Measurements from ENCODE around the gene AFMID. TPM values are rescaled to one million over a fixed set of nuclear protein-coding genes. Genes with fewer than 3 reads are reported as not detected.

AFMID gene
- total RNA-seq, 1 experiment from 2014 or later: 65.8 TPM

GRCh38 chr17:78208486-78208885 is 21.3 kb downstream of the AFMID start:
- Histone ChIP-seq H3K27me3 (ENCODE audit: insufficient read depth, low read length) (no peaks in the 10 kb centered on the region), H2AFZ (ENCODE audit: low read depth, low read length, poor library complexity, severe bottlenecking) (no peak overlapping the region), H3K36me3 (ENCODE audit: control insufficient read depth in 1 of 2, insufficient read depth in 2 of 2, low read length in 2 of 2) (peaks cover 7 to 13% of the 10 kb centered on the region in 2 experiments; a peak in 3 of 4 replicates), H3K79me2 (ENCODE audit: insufficient read depth, low read length) (no peaks in the 10 kb centered on the region), H3K9me3 (ENCODE audit: control insufficient read depth in 1 of 2, insufficient read depth in 1 of 2, low read depth in 1 of 2, low read length in 2 of 2) (no peaks in the 10 kb centered on the region), H3K4me3 (replicated peaks in 1 of 2; ENCODE audit: low read depth in 1 of 2, low read length in 2 of 2) (no peak overlapping the region), H3K4me1 (ENCODE audit: control insufficient read depth in 1 of 2, insufficient read depth in 2 of 2, low read length in 2 of 2) (peaks cover 3 to 4% of the 10 kb centered on the region in 2 experiments), H3K9ac (ENCODE audit: low read length) (no peak overlapping the region), H3K4me2 (ENCODE audit: low read length) (no peak overlapping the region), H3K9me2 (ENCODE audit: insufficient read depth) (no peaks in the 10 kb centered on the region), H3K27ac (ENCODE audit: low read depth, low read length) (no peak overlapping the region), H4K20me1 (ENCODE audit: insufficient read depth) (no peaks in the 10 kb centered on the region)
- ChIA-PET RAD21 (ENCODE audit: low non-redundant PET in 1 of 2, low total read pairs in 2 of 2, uncharacterized antibody in 2 of 2, unreplicated experiment in 2 of 2) (no interaction called here), POLR2A (interaction anchor here (1.4 kb wide), 1 partner anchor 21 kb away, joined by 6 read pairs; the partner anchor contains the start of genes AFMID and TK1), CTCF (no interaction called here)
- DNase-seq (ENCODE audit: low read depth, low spot score) (no peak), ATAC-seq (no peak)
- no peak for TF ChIP-seq CTCF (IDR thresholded peaks at IDR 0.05 in 2 of 3, conservative IDR thresholded peaks at IDR 0.05 in 1 of 3; ENCODE audit: borderline replicate concordance in 1 of 3, insufficient read depth in 1 of 3, low read depth in 2 of 3, low read length in 2 of 3)
- no peak for TF ChIP-seq EZH2phosphoT487 (IDR thresholded peaks at IDR 0.05; ENCODE audit: borderline replicate concordance)
- no peak for TF ChIP-seq EZH2 (IDR thresholded peaks at IDR 0.05)
- no peak for TF ChIP-seq SIN3A (IDR thresholded peaks at IDR 0.05; ENCODE audit: low read depth)
- no peak for TF ChIP-seq ZFX (IDR thresholded peaks at IDR 0.05)
- TF ChIP-seq YY1 (IDR thresholded peaks at IDR 0.05; ENCODE audit: extremely low read depth, insufficient replicate concordance, low read depth, low read length): no peak
- no peak for TF ChIP-seq CBX3 (IDR thresholded peaks at IDR 0.05; ENCODE audit: low read depth)
- TF ChIP-seq TCF7L2 (IDR thresholded peaks at IDR 0.05; ENCODE audit: borderline replicate concordance, extremely low read depth, insufficient read depth, insufficient read length): no peak
- no peak for TF ChIP-seq MAX (IDR thresholded peaks at IDR 0.05)
- no peak for TF ChIP-seq REST (IDR thresholded peaks at IDR 0.05; ENCODE audit: low read depth)
- no peak for TF ChIP-seq ZNF274 (IDR thresholded peaks at IDR 0.05; ENCODE audit: low read depth, low read length)
- TF ChIP-seq ATF3 (IDR thresholded peaks at IDR 0.05): no peak
- TF ChIP-seq JUND (IDR thresholded peaks at IDR 0.05): no peak
- no peak for TF ChIP-seq RAD21 (IDR thresholded peaks at IDR 0.05; ENCODE audit: low read depth)
- TF ChIP-seq ELF1 (IDR thresholded peaks at IDR 0.05; ENCODE audit: borderline replicate concordance, low read depth): no peak
- intact Hi-C loops (cut with micrococcal nuclease): no loop called here
- no TSS peak for BruUV-seq (replicated peaks)
